Measurements from ENCODE around the gene PHACTR1. TPM values are rescaled to one million over a fixed set of nuclear protein-coding genes. Genes with fewer than 3 reads are reported as not detected.
"Not testable (repeated sequence)": the region's sequence is repeated elsewhere in the genome, so short reads cannot be mapped to it uniquely, and the experiment has no call there.

PHACTR1 gene
- total and polyA plus RNA-seq, 3 experiments from 2014 or later, result 0.04 to 0.38 (median 0.04) TPM

- Histone ChIP-seq H3K27me3 (ENCODE audit: insufficient read depth, low read length, poor library complexity, severe bottlenecking) (no peaks in the 10 kb centered on the region), H3K4me3 (ENCODE audit: low read length) (no peak overlapping the region), H3K4me1 (ENCODE audit: insufficient read depth, low read length) (no peaks in the 10 kb centered on the region), H3K36me3 (ENCODE audit: insufficient read depth, low read length) (no peaks in the 10 kb centered on the region), H3K9me3 (ENCODE audit: low read length) (no peaks in the 10 kb centered on the region), H3K27ac (ENCODE audit: low read depth, low read length) (no peak overlapping the region)
- peaks cover 0 to 4% (median 0%) of the 10 kb centered on the region in 3 donors for H3K4me1 Mint-ChIP-seq
- DNase-seq, result no peak
- no peak overlapping the region for H3K4me3 Mint-ChIP-seq
- peaks cover 0 to 2% (median 0%) of the 10 kb centered on the region in 3 donors for H3K36me3 Mint-ChIP-seq
- ChIA-PET POLR2A (no interaction called here), CTCF (no interaction called here)
- H3K27ac Mint-ChIP-seq, result no peak overlapping the region
- no peaks in the 10 kb centered on the region for H3K9me3 Mint-ChIP-seq
- peaks cover 14 to 20% of the 10 kb centered on the region in 2 donors for H3K27me3 Mint-ChIP-seq
These were observed 429.9 kb downstream of the PHACTR1 start for GRCh38 chr6:13146442-13146841.

- H3K4me1 ChIP-seq (ENCODE audit: insufficient read depth, low read length), result no peaks in the 10 kb centered on the region
- H3K27ac ChIP-seq (ENCODE audit: low read depth, low read length), result no peak overlapping the region
- ChIA-PET CTCF (no interaction called here), POLR2A (no interaction called here)
- no peak for DNase-seq
- no peaks in the 10 kb centered on the region for H3K36me3 ChIP-seq (ENCODE audit: insufficient read depth, low read length)
- H3K27me3 ChIP-seq (ENCODE audit: insufficient read depth, low read length, poor library complexity, severe bottlenecking), result no peaks in the 10 kb centered on the region
- no peaks in the 10 kb centered on the region for H3K9me3 ChIP-seq (ENCODE audit: low read length)
- no peak overlapping the region for H3K4me3 ChIP-seq (ENCODE audit: low read length)
- no peak overlapping the region for H3K4me3 Mint-ChIP-seq
- H3K27me3 Mint-ChIP-seq, result peaks cover 14 to 24% of the 10 kb centered on the region in 2 donors
- no peaks in the 10 kb centered on the region for H3K9me3 Mint-ChIP-seq
- H3K27ac Mint-ChIP-seq, result no peak overlapping the region
- H3K36me3 Mint-ChIP-seq, result peaks cover 0 to 2% (median 0%) of the 10 kb centered on the region in 3 donors
- H3K4me1 Mint-ChIP-seq, result peaks cover 0 to 4% (median 0%) of the 10 kb centered on the region in 3 donors
These were observed 430.8 kb downstream of the PHACTR1 start for GRCh38 chr6:13147376-13147775.

GRCh38 chr6:13147782-13148181 is 431.2 kb downstream of the PHACTR1 start:
- H3K36me3 Mint-ChIP-seq, result peaks cover 0 to 2% (median 0%) of the 10 kb centered on the region in 3 donors
- Histone ChIP-seq H3K27me3 (ENCODE audit: insufficient read depth, low read length, poor library complexity, severe bottlenecking) (no peaks in the 10 kb centered on the region), H3K27ac (ENCODE audit: low read depth, low read length) (no peak overlapping the region), H3K9me3 (ENCODE audit: low read length) (no peaks in the 10 kb centered on the region), H3K4me3 (ENCODE audit: low read length) (no peak overlapping the region), H3K36me3 (ENCODE audit: insufficient read depth, low read length) (no peaks in the 10 kb centered on the region), H3K4me1 (ENCODE audit: insufficient read depth, low read length) (no peaks in the 10 kb centered on the region)
- ChIA-PET POLR2A (no interaction called here), CTCF (no interaction called here)
- H3K4me1 Mint-ChIP-seq, result peaks cover 0 to 4% (median 0%) of the 10 kb centered on the region in 3 donors
- H3K27me3 Mint-ChIP-seq, result peaks cover 14 to 24% of the 10 kb centered on the region in 2 donors
- H3K27ac Mint-ChIP-seq, result no peak overlapping the region
- no peak overlapping the region for H3K4me3 Mint-ChIP-seq
- H3K9me3 Mint-ChIP-seq, result no peaks in the 10 kb centered on the region
- DNase-seq, result no peak

GRCh38 chr6:13152764-13153163 is 436.2 kb downstream of the PHACTR1 start:
- Mint-ChIP-seq H3K27me3 (peaks cover 8 to 23% of the 10 kb centered on the region in 2 donors), H3K4me3 (no peak overlapping the region), H3K4me1 (no peaks in the 10 kb centered on the region), H3K9me3 (no peaks in the 10 kb centered on the region), H3K27ac (no peak overlapping the region), H3K36me3 (peaks cover 0 to 2% (median 0%) of the 10 kb centered on the region in 3 donors)
- Histone ChIP-seq H3K36me3 (ENCODE audit: insufficient read depth, low read length) (no peaks in the 10 kb centered on the region), H3K9me3 (ENCODE audit: low read length) (no peaks in the 10 kb centered on the region), H3K27ac (ENCODE audit: low read depth, low read length) (no peak overlapping the region), H3K4me1 (ENCODE audit: insufficient read depth, low read length) (no peaks in the 10 kb centered on the region), H3K27me3 (ENCODE audit: insufficient read depth, low read length, poor library complexity, severe bottlenecking) (no peaks in the 10 kb centered on the region), H3K4me3 (ENCODE audit: low read length) (no peak overlapping the region)
- no peak for DNase-seq
- ChIA-PET POLR2A (no interaction called here), CTCF (no interaction called here)

GRCh38 chr6:13156381-13156780 is 439.8 kb downstream of the PHACTR1 start:
- peaks cover 6 to 30% of the 10 kb centered on the region in 2 donors for H3K27me3 Mint-ChIP-seq
- Histone ChIP-seq H3K4me3 (ENCODE audit: low read length) (no peak overlapping the region), H3K27me3 (ENCODE audit: insufficient read depth, low read length, poor library complexity, severe bottlenecking) (no peaks in the 10 kb centered on the region), H3K9me3 (ENCODE audit: low read length) (no peaks in the 10 kb centered on the region), H3K27ac (ENCODE audit: low read depth, low read length) (no peak overlapping the region), H3K36me3 (ENCODE audit: insufficient read depth, low read length) (no peaks in the 10 kb centered on the region), H3K4me1 (ENCODE audit: insufficient read depth, low read length) (no peaks in the 10 kb centered on the region)
- H3K4me3 Mint-ChIP-seq, result no peak overlapping the region
- no peaks in the 10 kb centered on the region for H3K36me3 Mint-ChIP-seq
- DNase-seq, result no peak
- no peak overlapping the region for H3K27ac Mint-ChIP-seq
- ChIA-PET POLR2A (no interaction called here), CTCF (no interaction called here)
- no peaks in the 10 kb centered on the region for H3K4me1 Mint-ChIP-seq
- H3K9me3 Mint-ChIP-seq, result peaks cover 0 to 2% (median 0%) of the 10 kb centered on the region in 5 donors

- no peak overlapping the region for H3K4me3 Mint-ChIP-seq
- Histone ChIP-seq H3K4me1 (ENCODE audit: insufficient read depth, low read length) (no peaks in the 10 kb centered on the region), H3K9me3 (ENCODE audit: low read length) (no peaks in the 10 kb centered on the region), H3K27me3 (ENCODE audit: insufficient read depth, low read length, poor library complexity, severe bottlenecking) (no peaks in the 10 kb centered on the region), H3K36me3 (ENCODE audit: insufficient read depth, low read length) (no peaks in the 10 kb centered on the region), H3K4me3 (ENCODE audit: low read length) (no peak overlapping the region), H3K27ac (ENCODE audit: low read depth, low read length) (no peak overlapping the region)
- peaks cover 0 to 2% (median 0%) of the 10 kb centered on the region in 5 donors for H3K9me3 Mint-ChIP-seq
- CTCF ChIA-PET, result no interaction called here
- no peak for DNase-seq
- POLR2A ChIA-PET, result no interaction called here
- H3K4me1 Mint-ChIP-seq, result no peaks in the 10 kb centered on the region
- no peak overlapping the region for H3K27ac Mint-ChIP-seq
- H3K27me3 Mint-ChIP-seq, result peaks cover 6 to 28% of the 10 kb centered on the region in 2 donors
- no peaks in the 10 kb centered on the region for H3K36me3 Mint-ChIP-seq
These were observed 440.7 kb downstream of the PHACTR1 start for GRCh38 chr6:13157293-13157692.

GRCh38 chr6:13159300-13159699 is 442.7 kb downstream of the PHACTR1 start:
- no peaks in the 10 kb centered on the region for H3K36me3 Mint-ChIP-seq
- peaks cover 6 to 28% of the 10 kb centered on the region in 2 donors for H3K27me3 Mint-ChIP-seq
- H3K9me3 ChIP-seq (ENCODE audit: low read length), result no peaks in the 10 kb centered on the region
- H3K4me3 Mint-ChIP-seq, result no peak overlapping the region
- H3K27ac ChIP-seq (ENCODE audit: low read depth, low read length), result no peak overlapping the region
- H3K9me3 Mint-ChIP-seq, result peaks cover 0 to 2% (median 0%) of the 10 kb centered on the region in 5 donors
- H3K4me1 Mint-ChIP-seq, result peaks cover 2 to 4% (median 2%) of the 10 kb centered on the region in 3 donors
- H3K27me3 ChIP-seq (ENCODE audit: insufficient read depth, low read length, poor library complexity, severe bottlenecking), result no peaks in the 10 kb centered on the region
- no peak overlapping the region for H3K27ac Mint-ChIP-seq
- ChIA-PET POLR2A (no interaction called here), CTCF (no interaction called here)
- no peak overlapping the region for H3K4me3 ChIP-seq (ENCODE audit: low read length)
- H3K36me3 ChIP-seq (ENCODE audit: insufficient read depth, low read length), result no peaks in the 10 kb centered on the region
- no peaks in the 10 kb centered on the region for H3K4me1 ChIP-seq (ENCODE audit: insufficient read depth, low read length)
- DNase-seq, result no peak

GRCh38 chr6:13159822-13160221 is 443.3 kb downstream of the PHACTR1 start:
- H3K36me3 Mint-ChIP-seq; H3K9me3 Mint-ChIP-seq; H3K4me1 Mint-ChIP-seq; H3K27me3 ChIP-seq (ENCODE audit: insufficient read depth, low read length, poor library complexity, severe bottlenecking); POLR2A ChIA-PET; H3K4me1 ChIP-seq (ENCODE audit: insufficient read depth, low read length); CTCF ChIA-PET; H3K9me3 ChIP-seq (ENCODE audit: low read length); H3K4me3 ChIP-seq (ENCODE audit: low read length); H3K4me3 Mint-ChIP-seq; H3K27ac ChIP-seq (ENCODE audit: low read depth, low read length); DNase-seq; H3K27ac Mint-ChIP-seq; H3K36me3 ChIP-seq (ENCODE audit: insufficient read depth, low read length): not testable (repeated sequence)
- H3K27me3 Mint-ChIP-seq, result peaks cover 6 to 25% of the 10 kb centered on the region in 2 donors

Data from CD8-positive, alpha-beta memory T cell (primary cell).